ENCODE data around the gene CNTNAP2.

- TF ChIP-seq ZNF274 (IDR thresholded peaks at IDR 0.05; ENCODE audit: low read depth, low read length) (no peak), YY1 (IDR thresholded peaks at IDR 0.05; ENCODE audit: insufficient read depth, insufficient read length) (no peak), SUZ12 (IDR thresholded peaks at IDR 0.05; ENCODE audit: extremely low read depth, insufficient read depth, insufficient read length) (no peak)
Measured at GRCh38 chr7:147774461-147774860, 1657.9 kb downstream of the CNTNAP2 start.
